SH-SY5Y (cell line): ENCODE measurements around the gene AHSG.

Experiments used
- GATA2 ChIP-seq: IDR thresholded peaks from 2 replicates; pipeline ENCODE4 v1.6.1; 2011; ENCODE audit warnings: mild to moderate bottlenecking, low read depth, low read length
- GATA3 ChIP-seq: IDR thresholded peaks from 2 replicates; pipeline ENCODE4 v1.6.1; 2011; ENCODE audit warnings: low read depth, mild to moderate bottlenecking, low read length, moderate library complexity

AHSG gene

GRCh38 chr3:186589121-186589520 lies 23.7 kb upstream of the AHSG start:
- TF ChIP-seq GATA3 (no peak), GATA2 (no peak)

- TF ChIP-seq GATA2 (no peak), GATA3 (no peak)
Observed at GRCh38 chr3:186589856-186590579, 22.8 kb upstream of the AHSG start.

- TF ChIP-seq GATA2 (no peak), GATA3 (no peak)
Observed at GRCh38 chr3:186590580-186591295, 22.1 kb upstream of the AHSG start.

- no peak for TF ChIP-seq GATA3
- TF ChIP-seq GATA2, result no peak
Observed at GRCh38 chr3:186592682-186593081, 20.2 kb upstream of the AHSG start.

- TF ChIP-seq GATA3 (no peak), GATA2 (no peak)
Observed at GRCh38 chr3:186593862-186594261, 19.0 kb upstream of the AHSG start.

GRCh38 chr3:186594591-186595113 lies 18.2 kb upstream of the AHSG start:
- TF ChIP-seq GATA2 (no peak), GATA3 (no peak)

GRCh38 chr3:186596568-186597287 lies 16.1 kb upstream of the AHSG start:
- TF ChIP-seq GATA3 (no peak), GATA2 (no peak)

GRCh38 chr3:186598108-186598784 lies 14.6 kb upstream of the AHSG start:
- TF ChIP-seq GATA3 (no peak), GATA2 (no peak)

- TF ChIP-seq GATA2 (no peak), GATA3 (no peak)
Observed at GRCh38 chr3:186598794-186599141, 14.1 kb upstream of the AHSG start.

GRCh38 chr3:186599142-186599784 lies 13.6 kb upstream of the AHSG start:
- no peak for TF ChIP-seq GATA2
- TF ChIP-seq GATA3, result no peak

GRCh38 chr3:186599785-186600166 lies 13.1 kb upstream of the AHSG start:
- TF ChIP-seq GATA2 (no peak), GATA3 (no peak)

GRCh38 chr3:186600896-186601295 lies 12.0 kb upstream of the AHSG start:
- TF ChIP-seq GATA3 (no peak), GATA2 (no peak)

- TF ChIP-seq GATA3 (no peak), GATA2 (no peak)
Observed at GRCh38 chr3:186603159-186603558, 9.7 kb upstream of the AHSG start.
